HG03064 (cell line): ENCODE measurements around the gene KRT80.

Source experiments
- ATAC-seq: cut with Tn5 transposase; IDR thresholded peaks from one replicate; pipeline ENCODE4 v1.9.1; 2021; ENCODE audit warnings: low read depth; ENCODE audit not compliant: unreplicated experiment

Gene KRT80

DNA sequence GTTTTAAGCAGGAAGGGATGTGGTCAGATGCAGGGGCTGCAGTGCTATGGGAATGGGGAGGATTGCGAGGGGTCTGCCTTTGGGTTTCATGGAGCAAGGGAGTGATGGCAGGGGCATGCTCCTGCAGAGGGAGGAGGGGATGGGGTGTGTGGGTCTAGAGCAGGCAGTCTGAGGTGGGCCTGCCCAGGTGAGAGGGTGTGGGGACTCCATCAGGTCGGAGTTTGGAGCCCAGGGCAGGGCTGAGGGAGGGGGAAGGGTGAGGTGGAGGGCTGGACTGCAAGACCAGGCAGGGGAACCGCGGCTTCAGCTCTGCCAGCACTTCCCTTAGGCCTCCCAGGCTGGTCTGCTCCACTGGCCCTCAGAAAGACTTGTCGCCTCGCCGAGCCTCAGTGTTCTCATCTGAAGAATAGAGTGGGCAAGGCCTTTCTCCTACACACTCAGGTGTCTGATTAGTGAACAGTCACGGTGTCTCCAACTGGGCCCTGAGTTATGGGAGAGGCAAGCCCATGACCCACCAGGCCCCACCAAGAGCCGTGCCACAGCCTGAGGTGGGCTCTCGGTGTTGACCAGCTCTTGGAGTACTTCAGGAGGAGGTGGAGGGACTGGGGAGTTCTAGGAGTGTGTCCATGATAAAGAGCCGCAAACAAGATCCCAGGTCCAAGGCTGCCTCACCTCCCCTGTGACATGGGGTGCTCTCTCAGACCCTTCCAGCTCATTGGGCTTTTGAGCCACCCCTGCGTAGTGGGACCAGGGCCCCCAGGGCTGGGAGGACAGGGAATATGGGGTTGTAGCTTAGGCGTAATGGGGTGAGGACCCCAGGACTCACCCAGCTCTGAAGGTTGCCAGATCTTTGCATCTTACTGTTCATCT, 20.1 kb upstream of the KRT80 start:
- ATAC-seq, result no peak

DNA sequence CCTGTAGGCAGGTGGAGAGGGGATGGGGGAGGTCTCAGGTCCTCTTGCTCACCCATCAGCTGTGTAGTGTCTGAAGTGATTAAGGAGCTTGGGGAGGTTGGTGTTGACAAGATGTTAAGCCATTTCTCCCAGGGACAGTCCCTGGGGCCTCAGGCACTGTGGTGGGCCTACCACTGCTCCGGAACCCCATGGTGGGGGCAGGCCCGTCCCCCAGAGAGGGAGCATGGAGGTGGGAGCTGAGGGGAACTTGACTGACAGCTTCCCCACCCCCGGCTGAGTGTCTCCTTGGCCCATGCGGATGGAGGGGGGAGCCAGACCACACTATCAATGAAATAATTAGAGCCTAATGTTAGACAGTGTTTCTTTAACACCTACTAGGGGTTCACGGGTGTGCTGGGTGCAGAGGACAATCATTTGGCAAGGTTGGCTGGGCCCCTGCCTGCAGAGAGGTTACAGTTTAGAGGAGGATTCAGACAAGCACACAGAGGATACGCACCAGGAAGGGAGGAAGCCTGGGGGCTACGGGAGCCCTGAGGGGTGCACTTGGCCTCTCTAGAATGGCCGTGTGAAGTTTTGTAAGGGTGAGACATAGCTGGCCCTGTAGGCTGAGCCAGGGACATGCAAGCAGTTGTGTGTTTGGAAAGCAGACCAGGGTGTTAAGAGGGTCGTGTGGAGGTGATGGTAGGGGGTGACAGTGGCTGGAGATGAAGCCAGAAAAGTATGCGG, 19.3 kb upstream of the KRT80 start:
- no peak for ATAC-seq

DNA sequence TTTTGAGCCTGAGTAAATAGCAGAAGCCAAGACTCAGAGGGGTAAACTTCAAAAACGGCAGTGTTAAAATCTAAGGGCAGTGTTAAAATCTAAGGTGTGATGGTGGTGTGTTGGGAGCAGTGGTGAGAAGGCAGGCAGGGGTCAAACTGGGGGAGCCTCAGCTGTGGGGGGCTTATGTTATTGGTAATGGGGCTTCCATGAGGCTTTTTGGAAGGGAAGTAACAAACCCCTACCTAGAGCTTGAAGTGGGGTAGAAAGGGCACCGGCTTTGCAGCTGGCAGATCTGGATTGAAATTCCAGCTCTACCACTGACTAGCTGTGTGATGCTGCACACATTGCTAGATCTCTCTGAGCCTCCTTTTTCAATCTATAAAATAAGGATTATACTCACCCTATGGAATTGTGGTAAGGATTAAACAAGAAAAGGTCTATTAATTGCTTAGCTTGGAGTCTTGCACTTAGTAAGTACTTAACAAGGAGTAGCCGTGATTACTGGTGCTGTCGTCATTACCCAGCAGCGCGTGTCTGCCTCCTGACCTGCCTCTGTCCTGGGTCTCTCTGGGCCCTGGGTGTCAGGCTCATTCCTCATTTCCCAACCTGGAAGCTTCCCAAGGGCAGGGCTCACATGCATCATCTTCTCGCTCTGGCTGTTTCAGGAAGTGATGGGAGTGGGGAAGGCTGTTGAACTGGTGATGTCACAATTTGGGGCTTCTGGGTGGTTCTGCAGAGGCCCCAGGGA, 18.5 kb upstream of the KRT80 start:
- no peak for ATAC-seq

DNA sequence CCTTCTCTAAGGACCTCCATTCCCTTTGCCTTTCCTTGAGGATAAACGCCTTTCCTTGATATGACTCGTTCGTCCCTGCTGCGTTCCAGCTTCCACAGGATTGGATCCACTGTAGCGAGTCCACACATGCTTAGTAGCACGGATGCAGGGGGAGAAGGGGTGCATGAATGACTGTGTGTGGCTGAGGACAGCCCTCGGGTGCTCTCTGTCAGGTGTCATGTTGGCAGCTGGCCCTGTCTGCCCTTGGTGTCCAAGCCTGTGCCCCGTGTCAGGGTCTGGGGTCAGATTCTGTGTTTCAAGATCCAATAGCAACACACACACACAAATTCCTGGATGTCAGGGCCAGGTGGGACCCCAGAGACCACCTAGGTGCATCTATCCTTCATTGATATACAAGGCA, 17.5 kb upstream of the KRT80 start:
- ATAC-seq, result no peak

DNA sequence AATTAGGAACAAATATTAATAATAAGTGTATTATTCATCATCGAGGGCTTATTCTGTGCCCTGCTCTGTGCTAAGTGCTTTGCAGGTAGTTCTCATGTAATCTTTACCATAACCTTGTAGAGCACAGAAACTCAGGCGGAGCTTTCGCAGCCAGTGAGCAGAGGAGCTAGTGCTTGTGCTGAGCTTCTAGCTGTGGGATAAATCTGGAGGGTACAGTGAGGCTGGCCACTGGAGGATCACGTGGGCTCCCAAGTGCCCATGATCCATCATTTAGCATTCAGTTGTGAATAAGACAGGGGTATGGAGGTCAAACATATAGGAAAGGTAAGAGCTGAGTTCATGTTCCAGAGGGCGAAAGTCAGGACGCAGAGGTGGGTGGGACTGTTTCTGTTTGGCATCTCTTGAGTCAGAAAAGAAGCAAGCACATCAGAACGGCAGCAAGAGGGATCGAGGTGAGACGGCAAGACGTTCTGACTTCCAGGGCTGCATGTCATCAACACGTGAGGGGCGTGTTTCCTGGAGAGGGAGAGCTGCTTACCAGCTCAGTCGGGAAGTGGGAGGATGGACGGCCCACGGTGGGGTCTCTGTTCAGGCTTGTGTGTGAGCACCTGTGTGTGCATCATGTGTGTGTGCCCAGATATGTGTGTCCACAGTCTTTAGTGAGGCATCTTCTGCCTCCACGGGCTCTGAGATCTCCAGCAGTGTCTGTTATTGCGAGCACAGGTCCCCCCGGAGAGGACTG, 16.8 kb upstream of the KRT80 start:
- no peak for ATAC-seq

DNA sequence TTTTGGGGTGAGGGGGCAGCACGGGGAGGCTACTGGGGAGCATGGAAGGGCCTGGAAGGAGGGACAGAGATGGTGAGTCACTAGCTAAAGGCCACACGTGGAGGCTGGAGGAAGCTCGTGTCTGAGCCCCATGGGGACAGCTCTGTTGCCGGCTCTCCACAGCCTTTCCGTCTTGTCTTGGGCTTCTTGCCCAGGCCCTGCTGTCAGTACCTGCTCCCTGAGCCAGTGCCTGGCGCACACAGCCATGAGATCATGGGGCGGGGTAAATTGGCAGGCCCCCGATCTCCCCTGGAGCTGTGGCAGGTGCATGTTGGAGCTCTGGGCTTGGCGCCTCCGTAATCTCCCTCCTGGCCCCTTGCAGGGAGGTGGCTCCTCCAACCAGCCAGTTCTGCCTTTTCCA, 16.1 kb upstream of the KRT80 start:
- ATAC-seq, result no peak

DNA sequence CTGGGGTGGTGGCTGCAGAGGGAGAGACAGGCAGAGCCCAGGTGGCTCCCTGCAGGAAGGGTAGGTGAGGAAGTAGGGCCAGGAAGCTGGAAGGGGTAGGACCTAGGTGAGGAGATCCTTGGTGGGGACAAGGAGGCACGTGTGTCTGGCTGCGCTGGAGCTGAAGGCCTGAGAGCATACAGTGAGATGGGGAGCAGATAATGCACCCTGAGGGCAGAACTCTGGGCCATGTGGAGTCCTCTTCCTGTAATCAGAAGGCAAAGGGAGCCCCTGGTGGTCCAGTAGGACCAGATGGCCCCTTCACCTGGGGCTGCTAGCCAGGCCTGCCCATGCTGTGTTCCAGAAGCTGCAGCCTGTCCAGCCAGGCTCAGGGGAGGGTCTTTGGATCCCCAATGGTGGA, 15.3 kb upstream of the KRT80 start:
- no peak for ATAC-seq

DNA sequence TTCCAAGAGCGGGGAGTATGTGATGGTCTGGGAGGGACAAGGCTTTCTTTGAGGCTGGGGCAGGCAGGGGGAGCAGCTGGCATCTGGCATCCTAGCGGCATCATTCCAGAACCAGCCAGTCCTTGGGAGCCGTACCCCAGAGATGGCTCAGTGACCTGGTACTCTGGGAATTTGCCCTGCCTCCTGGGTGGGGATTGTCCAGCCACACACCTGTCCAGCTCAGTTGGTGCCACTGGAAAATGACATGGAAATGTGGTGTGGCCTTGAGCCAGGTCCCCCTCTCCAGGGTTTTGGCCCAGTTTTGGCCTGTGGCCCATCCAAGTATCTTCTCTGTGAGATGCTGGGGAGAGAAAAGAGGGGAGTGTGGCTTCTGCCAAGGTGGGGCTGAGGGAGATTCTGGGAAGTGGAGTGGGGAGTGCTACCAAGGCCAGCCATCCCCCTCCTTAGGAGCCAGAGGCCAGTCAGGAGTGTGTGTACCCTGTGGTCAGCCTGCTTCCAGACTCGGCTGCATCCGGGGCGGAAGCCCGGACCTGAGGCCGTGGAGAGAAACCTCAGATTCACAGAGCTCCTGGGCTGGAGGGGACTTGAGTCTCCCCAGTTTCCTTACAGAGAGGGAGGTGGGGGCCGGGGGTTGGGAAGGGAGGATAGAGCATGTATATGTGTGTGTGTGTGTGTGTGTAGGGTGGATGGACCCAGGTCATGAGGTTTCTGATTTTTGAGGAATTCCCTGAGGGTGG, 14.7 kb upstream of the KRT80 start:
- no peak for ATAC-seq

DNA sequence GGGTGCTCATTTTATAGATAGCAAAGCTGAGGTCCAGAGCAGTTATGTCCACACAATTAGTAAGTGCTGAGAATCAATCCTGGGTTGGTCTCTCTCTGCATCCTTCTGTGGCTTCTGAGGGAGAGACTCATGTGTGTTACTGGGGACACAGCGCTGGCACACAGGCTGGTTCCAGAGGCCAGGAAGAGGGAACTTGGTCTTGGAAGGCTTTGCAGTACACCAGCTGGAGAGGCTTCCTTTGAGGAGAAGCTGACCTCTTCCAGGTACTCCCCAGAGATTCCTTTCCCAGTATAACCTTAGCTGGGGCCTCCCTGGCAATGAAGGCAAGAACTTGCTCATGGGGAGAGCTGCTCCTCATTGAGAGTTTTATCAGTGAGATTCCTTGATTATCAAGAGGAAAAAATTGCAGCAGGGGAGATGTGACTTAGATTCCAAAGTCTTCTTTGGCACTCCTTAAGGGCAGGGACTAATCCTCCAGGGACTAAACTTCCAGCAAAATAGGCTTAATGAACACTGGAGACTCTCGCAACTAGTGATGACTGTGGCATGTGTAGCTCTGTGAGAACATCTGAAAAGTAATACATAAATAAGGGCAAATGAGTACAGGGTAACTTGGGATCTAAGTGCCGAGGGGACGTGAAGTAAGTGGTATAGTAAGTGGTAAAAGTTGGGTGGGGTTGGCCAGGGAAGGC, 13.9 kb upstream of the KRT80 start:
- ATAC-seq, result no peak

DNA sequence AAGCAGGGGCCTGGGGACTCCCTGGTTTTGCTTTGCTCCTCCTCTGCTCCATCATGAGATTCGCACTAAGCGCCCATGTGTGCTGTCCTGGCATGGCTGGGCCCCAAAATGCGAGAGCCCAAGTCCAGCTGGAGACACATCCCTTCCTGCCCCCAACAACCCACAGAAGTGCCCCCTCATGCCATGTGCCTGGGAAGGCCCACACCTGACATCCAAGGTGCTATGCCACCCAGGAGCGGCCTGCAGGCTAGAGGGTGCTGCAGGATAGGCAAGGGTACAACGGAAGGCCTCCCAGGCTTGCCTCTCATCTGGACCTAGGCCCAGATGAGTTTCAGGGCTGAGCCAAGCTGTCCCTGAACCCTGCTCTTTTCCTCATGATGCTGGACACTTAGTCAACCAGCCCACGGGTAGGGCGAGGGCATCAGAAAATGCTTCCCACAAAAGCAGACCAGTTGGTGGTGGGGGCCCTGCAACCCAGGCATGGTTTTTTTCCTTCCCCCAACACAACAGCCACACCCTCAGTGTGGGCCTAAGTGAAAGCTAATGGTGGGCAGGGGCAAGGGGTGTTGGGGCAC, 13.2 kb upstream of the KRT80 start:
- no peak for ATAC-seq

DNA sequence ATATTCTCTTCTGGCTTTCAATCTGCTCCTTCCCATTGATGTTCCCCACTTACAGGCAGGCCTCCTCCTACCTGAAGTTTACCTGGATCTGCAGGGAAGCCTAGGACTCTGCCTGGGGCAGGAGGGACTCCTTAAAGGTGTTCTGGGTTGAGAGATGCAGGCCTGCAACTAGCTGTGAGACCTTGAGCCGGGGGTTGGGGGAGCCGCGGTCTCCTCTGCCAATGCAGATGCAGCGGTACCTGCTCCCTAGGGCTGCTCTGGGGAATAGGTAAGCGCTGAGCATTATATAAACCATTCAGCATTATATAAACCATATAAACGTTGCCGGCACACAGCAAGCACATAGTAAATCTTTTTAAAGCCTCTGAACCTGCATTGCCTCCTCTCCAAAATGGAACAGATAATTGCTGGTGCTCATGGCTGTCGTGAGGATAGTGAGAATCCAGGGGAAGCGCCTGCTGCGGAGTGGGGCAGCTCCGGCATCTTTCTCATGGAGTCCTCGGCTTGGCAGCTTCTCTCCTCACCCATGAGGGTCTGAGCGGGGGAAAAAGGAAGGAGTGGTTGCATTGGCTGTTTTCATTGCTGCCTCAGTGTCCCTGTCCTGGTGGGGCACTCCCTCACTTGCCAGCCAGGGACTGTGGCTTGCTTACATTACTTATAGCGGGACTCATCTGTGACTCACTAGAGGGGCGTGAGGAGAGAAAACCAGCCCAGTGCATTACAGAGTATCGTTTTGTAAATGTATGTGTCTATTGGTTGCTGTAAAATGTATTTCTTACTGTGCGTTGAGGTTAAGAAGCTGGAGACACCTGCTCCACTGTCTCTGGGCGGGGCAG, 12.5 kb upstream of the KRT80 start:
- ATAC-seq, result no peak

DNA sequence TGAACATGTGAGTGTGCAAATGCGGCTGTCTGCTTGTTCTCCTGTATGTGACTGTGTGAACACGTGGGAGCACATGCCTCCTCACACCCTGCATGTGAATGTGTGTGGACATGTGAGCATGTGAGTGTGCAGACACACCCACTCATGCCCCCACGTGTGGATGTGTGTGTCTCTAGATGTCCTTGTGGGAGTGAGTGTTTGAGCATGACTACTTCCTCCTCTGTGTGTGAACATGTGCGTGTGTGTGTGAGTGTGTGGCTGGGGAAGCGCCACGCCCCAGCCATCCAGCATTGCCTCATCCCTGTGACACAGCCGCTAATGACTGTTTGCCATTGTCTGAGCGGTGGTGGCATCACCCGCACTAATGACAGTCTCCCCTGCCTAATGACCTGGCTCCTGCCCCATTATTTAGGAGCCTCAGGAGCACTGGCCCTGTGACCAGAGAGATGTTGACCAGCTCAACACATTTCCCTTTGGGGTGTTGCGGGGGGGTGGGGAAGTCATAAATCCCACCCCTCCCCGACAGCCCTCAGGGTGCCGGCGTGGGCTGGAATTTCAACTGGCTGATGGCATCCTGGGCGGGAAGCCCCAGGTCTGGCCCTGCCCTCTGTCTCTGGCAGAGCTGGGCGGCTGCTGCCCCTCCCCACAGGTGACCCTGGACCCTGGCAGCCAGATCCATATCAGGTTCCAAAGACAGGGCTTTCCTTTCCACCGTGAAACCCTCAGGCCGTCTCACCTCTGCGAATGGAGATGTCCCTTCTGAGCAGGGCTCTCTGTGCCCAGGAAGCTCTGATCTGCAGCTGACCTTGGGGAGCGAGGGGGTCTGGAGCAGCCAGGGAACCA, 11.5 kb upstream of the KRT80 start:
- no peak for ATAC-seq

DNA sequence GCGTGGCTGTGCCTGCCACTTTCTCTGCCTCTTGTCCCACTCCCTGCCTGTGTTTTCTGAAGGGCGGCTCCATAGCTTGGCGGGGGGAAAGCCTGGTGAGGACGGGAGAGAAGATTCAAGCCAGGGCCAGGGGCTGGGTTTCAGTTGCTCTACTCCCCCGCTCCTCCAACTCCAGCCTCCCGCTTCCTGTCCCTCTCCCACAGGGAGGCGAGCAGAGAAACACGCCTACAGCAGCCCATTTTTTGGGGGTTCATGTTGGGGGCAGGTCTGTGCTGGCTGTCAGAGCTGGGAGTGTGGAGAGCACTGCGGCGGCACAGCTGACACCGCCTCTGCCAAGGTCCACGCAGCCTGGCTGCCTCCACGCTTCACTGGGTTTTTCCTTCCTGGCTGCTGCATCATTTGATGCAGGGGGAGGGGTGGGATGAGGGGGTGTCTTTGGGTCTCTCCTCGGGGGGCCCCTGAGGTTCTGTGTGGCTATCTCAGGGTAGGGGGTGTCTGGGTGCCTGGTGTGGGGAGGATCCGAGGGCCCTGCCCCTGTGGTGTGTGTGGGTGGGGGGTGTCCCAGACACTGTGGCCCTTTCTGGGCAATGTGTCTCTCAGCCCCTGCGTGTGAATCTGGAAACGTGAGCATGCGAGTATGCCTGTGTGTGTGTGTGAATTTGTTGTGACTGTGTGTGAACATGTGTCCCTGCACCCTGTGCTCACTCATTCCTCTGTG, 10.7 kb upstream of the KRT80 start:
- ATAC-seq, result no peak

DNA sequence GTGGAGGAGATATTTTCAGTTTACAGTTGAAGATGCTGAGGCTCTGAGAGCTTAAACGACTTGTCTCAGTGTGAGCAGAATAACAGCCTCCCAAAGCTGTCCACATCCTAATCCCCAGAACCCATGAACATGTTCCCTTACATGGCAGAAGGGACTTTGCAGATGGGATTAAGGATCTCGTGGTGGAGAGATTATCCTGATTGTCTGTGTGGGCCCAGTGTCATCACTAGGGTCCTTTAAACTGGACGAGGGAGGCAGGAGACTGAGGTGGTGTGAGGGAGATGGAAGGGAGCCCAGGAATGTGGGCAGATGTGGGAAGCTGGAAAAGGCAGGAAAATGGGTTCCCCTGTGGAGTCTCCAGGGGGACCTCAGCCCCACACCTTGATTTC, 9.6 kb upstream of the KRT80 start:
- no peak for ATAC-seq

DNA sequence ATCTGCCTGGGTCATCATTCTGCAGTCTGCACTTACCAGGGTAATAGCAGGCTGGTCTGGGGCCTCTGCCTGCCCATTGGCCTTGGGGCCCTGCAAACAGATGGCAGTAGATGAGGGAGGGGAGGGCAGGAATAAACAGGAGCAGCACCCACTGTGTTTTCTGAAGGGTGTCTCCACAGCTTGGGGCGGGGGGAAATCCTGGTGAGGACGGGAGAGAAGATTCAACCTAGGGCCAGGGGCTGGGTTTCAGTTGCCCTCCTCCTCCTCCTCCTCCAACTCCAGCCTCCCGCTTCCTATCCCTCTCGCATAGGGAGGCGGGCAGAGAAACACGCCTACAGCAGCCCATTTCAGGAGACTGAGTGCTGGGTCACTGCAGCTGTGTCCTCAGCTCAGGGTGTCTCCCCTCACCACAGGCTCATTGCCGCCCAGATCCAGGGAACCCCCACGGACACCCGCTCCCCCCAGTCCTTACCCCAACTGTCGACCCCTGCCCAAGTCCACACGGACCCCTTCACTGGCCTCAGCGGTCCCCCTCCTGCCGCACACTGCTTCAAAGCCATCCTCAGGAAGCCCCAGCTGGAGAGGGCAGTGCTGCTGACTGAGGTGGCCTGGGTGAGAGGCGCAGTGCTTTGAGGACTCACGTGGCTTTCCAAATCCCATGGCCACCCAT, 9.1 kb upstream of the KRT80 start:
- ATAC-seq, result no peak

DNA sequence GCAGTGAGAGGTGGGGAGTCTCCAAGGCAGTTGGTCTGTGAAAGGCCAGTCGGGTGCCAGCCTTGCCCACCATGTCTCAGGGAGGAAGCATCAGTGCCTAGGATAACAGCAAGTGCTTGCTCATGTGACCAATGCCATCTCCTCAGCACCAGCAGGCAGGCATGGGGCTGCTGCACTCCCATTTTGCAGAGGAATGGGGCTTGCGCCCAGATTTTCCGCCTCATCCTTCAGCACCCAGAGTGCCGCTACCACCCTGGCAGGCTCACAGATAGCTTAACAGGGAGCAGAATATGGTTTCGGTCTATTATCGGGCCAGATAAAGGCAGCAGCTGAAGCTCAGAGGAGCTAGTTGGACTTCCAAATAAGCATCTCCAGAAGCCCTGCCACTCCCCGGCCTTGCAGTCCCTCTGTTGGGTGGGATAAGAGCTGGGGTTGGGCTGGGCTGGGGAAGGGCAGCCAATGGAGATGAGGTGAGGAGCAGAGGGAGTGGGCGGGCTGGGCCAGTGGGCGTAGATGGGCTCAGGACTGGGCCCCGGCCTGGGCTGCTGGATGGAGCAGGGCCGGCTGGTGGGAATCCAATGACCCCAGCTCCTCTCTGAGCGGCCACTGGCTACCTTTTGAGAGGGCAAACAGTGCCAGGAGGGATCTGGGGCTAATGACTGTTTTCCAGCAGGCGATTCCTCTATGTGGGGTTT, 8.4 kb upstream of the KRT80 start:
- no peak for ATAC-seq
